MCF 10A (cell line): Measurements from ENCODE around the gene MB. TPM values are rescaled to one million over a fixed set of nuclear protein-coding genes. Genes with fewer than 3 reads are reported as not detected.

Experiments used
- BruUV-seq: library from RNA; stranded (reverse); fragments of 400-500 nt; replicated peaks from 2 replicates; lab custom pipeline; 2021; lab: Mats Ljungman, UMichigan
- CTCF ChIA-PET: fragments of 300-600 bp; sonication (Branson Sonifier 250); formaldehyde crosslinking; extraction: SDS; loops from one replicate; lab custom pipeline; 2021; ENCODE audit warnings: antibody characterized with exemption, inconsistent platforms; lab: Yijun Ruan, JAX
- POLR2A ChIA-PET: fragments of 300-600, 350-650 bp; sonication (Branson Sonifier 250); formaldehyde crosslinking; extraction: SDS; loops from one replicate; lab custom pipeline; 2020; ENCODE audit warnings: antibody characterized with exemption, inconsistent platforms; lab: Yijun Ruan, JAX
- DNase-seq: peaks from one replicate; pipeline ENCODE4 v3.0.0-alpha.2; 2018; ENCODE audit not compliant: unreplicated experiment
- H3K27ac Mint-ChIP-seq: one replicate; pipeline ENCODE4 v1.8.0; 2022; ENCODE audit warnings: mild to moderate bottlenecking, low read depth, mixed read lengths; ENCODE audit not compliant: unreplicated experiment
- H3K27me3 Mint-ChIP-seq: one replicate; pipeline ENCODE4 v1.8.0; 2022; ENCODE audit warnings: mixed read lengths; ENCODE audit not compliant: insufficient read depth, unreplicated experiment
- H3K36me3 Mint-ChIP-seq: one replicate; pipeline ENCODE4 v1.8.0; 2022; ENCODE audit warnings: mild to moderate bottlenecking, moderate library complexity, mixed read lengths; ENCODE audit not compliant: insufficient read depth, unreplicated experiment
- H3K4me1 Mint-ChIP-seq: one replicate; pipeline ENCODE4 v1.8.0; 2022; ENCODE audit warnings: mixed read lengths; ENCODE audit not compliant: insufficient read depth, unreplicated experiment
- H3K4me3 Mint-ChIP-seq: one replicate; pipeline ENCODE4 v1.8.0; 2022; ENCODE audit warnings: mild to moderate bottlenecking, moderate library complexity, mixed read lengths; ENCODE audit not compliant: unreplicated experiment
- H3K9me3 Mint-ChIP-seq: one replicate; pipeline ENCODE4 v1.8.0; 2022; ENCODE audit warnings: mixed read lengths; ENCODE audit not compliant: unreplicated experiment
- CTCF ChIP-seq: fragments of 200-600 bp; IDR thresholded peaks from one replicate; pipeline ENCODE4 v1.8.0; 2022; ENCODE audit warnings: antibody characterized with exemption, mild to moderate bottlenecking; ENCODE audit not compliant: unreplicated experiment
- intact Hi-C: fragments of 100-400 bp; cut with micrococcal nuclease; formaldehyde crosslinking; loops from 2 replicates; pipeline ENCODE4 v1.14.1; 2022
- total RNA-seq: library from RNA; stranded (reverse); gene quantifications from 2 replicates; pipeline ENCODE4 v1.2.3, GENCODE V29; 2022

Gene MB
- total RNA-seq, 1 experiment from 2014 or later, result not detected

- no TSS peak for BruUV-seq
- H3K4me1 Mint-ChIP-seq, result peaks cover under 1% of the 10 kb centered on the region
- intact Hi-C loops, result no loop called here
- H3K36me3 Mint-ChIP-seq, result peaks cover 6% of the 10 kb centered on the region
- no peak overlapping the region for H3K4me3 Mint-ChIP-seq
- peaks cover 28% of the 10 kb centered on the region for H3K27me3 Mint-ChIP-seq
- H3K27ac Mint-ChIP-seq, result no peak overlapping the region
- ChIA-PET CTCF (interaction anchor here (0.9 to 1.7 kb wide), 2 partner anchors 11 to 321 kb away, joined by 3 to 6 read pairs; no protein-coding TSS in a partner anchor), POLR2A (interaction anchor here (0.7 kb wide), 1 partner anchor 57 kb away, joined by 3 read pairs; no protein-coding TSS in a partner anchor)
- no peaks in the 10 kb centered on the region for H3K9me3 Mint-ChIP-seq
- DNase-seq, result no peak
- no peak for TF ChIP-seq CTCF
Measured at GRCh38 chr22:35609761-35610160, 7.4 kb downstream of the MB start.

DNA sequence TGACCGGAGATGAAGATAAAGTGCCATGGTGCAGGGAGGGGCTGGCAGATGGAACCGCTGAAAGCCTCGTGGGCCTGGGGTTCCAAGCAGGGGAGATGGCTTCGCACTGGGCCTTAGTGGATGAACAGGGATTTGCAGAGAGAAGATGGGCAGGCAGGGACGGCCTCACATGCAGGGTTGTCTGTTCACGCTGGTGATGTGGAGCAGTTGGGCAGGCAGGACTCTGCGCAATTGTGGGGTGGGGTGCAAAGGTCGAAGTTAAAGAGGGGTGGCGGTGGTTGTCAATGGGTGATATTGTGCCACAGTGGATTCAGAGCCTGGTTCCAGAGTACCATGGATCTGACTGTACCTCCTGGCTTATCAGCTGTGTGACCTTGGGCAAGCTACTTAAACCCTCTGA, 7.9 kb downstream of the MB start:
- CTCF ChIA-PET, result interaction anchor here (0.9 to 1.7 kb wide), 2 partner anchors 11 to 321 kb away, joined by 3 to 6 read pairs; no protein-coding TSS in a partner anchor
- no peak for DNase-seq
- H3K4me3 Mint-ChIP-seq, result no peak overlapping the region
- peaks cover 6% of the 10 kb centered on the region for H3K36me3 Mint-ChIP-seq
- TF ChIP-seq CTCF, result no peak
- POLR2A ChIA-PET, result interaction anchor here (0.7 kb wide), 1 partner anchor 56 kb away, joined by 3 read pairs; no protein-coding TSS in a partner anchor
- H3K4me1 Mint-ChIP-seq, result no peaks in the 10 kb centered on the region
- peaks cover 28% of the 10 kb centered on the region for H3K27me3 Mint-ChIP-seq
- no peak overlapping the region for H3K27ac Mint-ChIP-seq
- no peaks in the 10 kb centered on the region for H3K9me3 Mint-ChIP-seq
- intact Hi-C loops, result no loop called here
- BruUV-seq, result no TSS peak

DNA sequence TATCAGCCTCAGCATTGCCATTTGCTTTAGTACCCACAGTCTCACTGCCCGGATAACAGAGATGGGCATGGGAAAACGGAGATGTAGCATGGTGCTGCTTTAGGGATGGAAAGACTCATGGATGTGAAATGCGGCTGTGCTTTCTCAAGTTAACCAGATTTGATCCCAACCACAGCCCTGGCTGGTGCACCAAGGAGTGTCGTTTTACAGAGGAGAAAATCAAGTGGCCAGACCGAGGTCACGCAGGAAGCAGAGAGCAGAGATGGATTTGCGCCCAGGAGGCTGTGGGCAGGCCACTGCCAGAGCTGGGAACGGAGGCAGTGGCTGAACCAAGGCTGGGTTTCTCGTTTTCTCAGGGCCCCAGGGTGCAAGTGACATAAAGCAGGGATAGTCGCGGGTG, 9.0 kb downstream of the MB start:
- CTCF ChIA-PET, result no interaction called here
- no peak overlapping the region for H3K27ac Mint-ChIP-seq
- DNase-seq, result no peak
- no peaks in the 10 kb centered on the region for H3K9me3 Mint-ChIP-seq
- H3K4me3 Mint-ChIP-seq, result no peak overlapping the region
- H3K4me1 Mint-ChIP-seq, result no peaks in the 10 kb centered on the region
- no peak for TF ChIP-seq CTCF
- H3K36me3 Mint-ChIP-seq, result peaks cover 6% of the 10 kb centered on the region
- POLR2A ChIA-PET, result no interaction called here
- peaks cover 28% of the 10 kb centered on the region for H3K27me3 Mint-ChIP-seq
- intact Hi-C loops, result no loop called here
- BruUV-seq, result no TSS peak

DNA sequence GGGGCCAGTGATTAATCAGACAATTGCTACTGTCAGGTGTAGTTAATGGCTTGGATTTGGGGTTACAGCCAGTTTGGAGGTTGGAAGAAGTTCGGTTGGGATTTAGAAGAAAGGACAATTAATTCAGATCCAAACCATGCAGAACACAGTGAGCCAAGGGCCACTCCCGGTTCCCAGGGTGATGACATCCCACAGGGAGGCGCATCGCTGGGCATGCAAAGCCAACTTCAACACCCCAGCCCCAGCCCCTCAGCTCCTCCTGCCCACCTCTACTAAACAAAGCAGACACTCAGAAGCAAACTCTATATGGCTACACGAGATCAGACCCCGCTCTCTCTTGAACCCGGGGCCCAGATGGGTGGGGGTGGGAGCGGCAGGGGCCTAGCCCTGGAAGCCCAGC, 10.2 kb downstream of the MB start:
- ChIA-PET CTCF (no interaction called here), POLR2A (no interaction called here)
- BruUV-seq, result no TSS peak
- Mint-ChIP-seq H3K27me3 (peaks cover 21% of the 10 kb centered on the region), H3K4me1 (no peaks in the 10 kb centered on the region), H3K9me3 (no peaks in the 10 kb centered on the region), H3K27ac (no peak overlapping the region), H3K36me3 (peaks cover 6% of the 10 kb centered on the region), H3K4me3 (no peak overlapping the region)
- intact Hi-C loops, result no loop called here
- no peak for DNase-seq
- no peak for TF ChIP-seq CTCF
